Liver (tissue), 3 donors: Measurements from ENCODE around the gene MEX3C.

ENCODE experiments used
- EGR1 ChIP-seq, 2 donors: IDR thresholded peaks; 2 replicates each; pipeline ENCODE4 v1.6.1; 2016 to 2018; ENCODE audit warnings: antibody characterized with exemption in 2 of 2, low read depth in 2 of 2
- GABPA ChIP-seq, 2 donors: IDR thresholded peaks in 1 of 2; conservative IDR thresholded peaks in 1 of 2; 2 replicates each; pipeline ENCODE4 v1.6.1; 2016; ENCODE audit warnings: antibody characterized with exemption in 2 of 2, mild to moderate bottlenecking in 1 of 2, moderate library complexity in 1 of 2
- HNF4A ChIP-seq, 2 donors: conservative IDR thresholded peaks; 2 replicates each; pipeline ENCODE4 v1.6.1; 2016; ENCODE audit warnings: antibody characterized with exemption in 2 of 2, mild to moderate bottlenecking in 2 of 2
- JUND ChIP-seq, 2 donors: IDR thresholded peaks; 2 replicates each; pipeline ENCODE4 v1.6.1; 2016; ENCODE audit warnings: antibody characterized with exemption in 2 of 2
- RAD21 ChIP-seq, 2 donors: IDR thresholded peaks; 2 replicates each; pipeline ENCODE4 v1.6.1; 2016; ENCODE audit warnings: antibody characterized with exemption in 2 of 2, mild to moderate bottlenecking in 2 of 2
- SP1 ChIP-seq: IDR thresholded peaks from 2 replicates; pipeline ENCODE4 v1.6.1; 2018; ENCODE audit warnings: antibody characterized with exemption, mild to moderate bottlenecking
- TAF1 ChIP-seq: conservative IDR thresholded peaks from 2 replicates; pipeline ENCODE4 v1.6.1; 2016; ENCODE audit warnings: antibody characterized with exemption, mild to moderate bottlenecking
- TF ChIP-seq, protein P1 (sequence below): fragments of 150-350 bp; IDR thresholded peaks from 2 replicates; pipeline ENCODE4 v1.5.1; 2017; ENCODE audit warnings: improper control_type of control experiment, low read depth, low read length; ENCODE audit not compliant: missing input control
- TF ChIP-seq, protein P2 (sequence below): IDR thresholded peaks from 2 replicates; pipeline ENCODE4 v1.6.1; 2016; ENCODE audit warnings: antibody characterized with exemption
- TF ChIP-seq, protein P3 (sequence below): IDR thresholded peaks from 2 replicates; pipeline ENCODE4 v1.6.1; 2016; ENCODE audit warnings: antibody characterized with exemption
- TF ChIP-seq, protein P4 (sequence below): IDR thresholded peaks from 2 replicates; pipeline ENCODE4 v1.6.1; 2016; ENCODE audit warnings: antibody characterized with exemption, mild to moderate bottlenecking
- donor health status: healthy.
- donor health status: healthy.

DNA sequence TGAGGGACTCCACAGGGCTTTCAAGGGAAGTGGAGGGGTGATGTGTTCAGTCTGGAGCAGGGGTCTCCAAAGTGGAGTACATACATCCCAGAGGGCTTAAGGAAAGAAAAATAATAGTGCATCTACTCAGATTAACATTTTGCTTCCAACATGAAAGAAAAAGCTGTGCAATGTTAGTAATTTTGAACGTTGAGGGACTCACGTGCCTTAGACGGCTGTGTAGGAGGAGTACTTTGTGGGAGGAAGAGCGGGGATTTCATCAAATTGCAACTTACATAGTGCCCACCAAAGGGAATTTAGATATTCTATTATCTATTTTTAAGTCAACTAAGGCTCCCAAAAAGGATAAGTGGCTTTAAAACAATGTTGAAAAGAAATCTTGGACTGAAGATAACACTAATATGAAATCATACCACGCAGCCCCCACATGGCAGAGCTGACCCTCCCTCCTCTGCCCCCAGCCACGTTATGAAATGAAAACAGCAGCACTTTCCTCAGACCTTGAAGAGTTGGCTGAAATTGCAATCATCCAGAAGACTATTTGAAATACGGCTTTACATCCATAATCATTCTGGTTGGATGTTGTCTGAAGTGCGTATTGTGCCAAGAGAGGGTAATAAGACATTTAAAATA, 42.9 kb downstream of the MEX3C start:
- TF ChIP-seq, protein P1, sequence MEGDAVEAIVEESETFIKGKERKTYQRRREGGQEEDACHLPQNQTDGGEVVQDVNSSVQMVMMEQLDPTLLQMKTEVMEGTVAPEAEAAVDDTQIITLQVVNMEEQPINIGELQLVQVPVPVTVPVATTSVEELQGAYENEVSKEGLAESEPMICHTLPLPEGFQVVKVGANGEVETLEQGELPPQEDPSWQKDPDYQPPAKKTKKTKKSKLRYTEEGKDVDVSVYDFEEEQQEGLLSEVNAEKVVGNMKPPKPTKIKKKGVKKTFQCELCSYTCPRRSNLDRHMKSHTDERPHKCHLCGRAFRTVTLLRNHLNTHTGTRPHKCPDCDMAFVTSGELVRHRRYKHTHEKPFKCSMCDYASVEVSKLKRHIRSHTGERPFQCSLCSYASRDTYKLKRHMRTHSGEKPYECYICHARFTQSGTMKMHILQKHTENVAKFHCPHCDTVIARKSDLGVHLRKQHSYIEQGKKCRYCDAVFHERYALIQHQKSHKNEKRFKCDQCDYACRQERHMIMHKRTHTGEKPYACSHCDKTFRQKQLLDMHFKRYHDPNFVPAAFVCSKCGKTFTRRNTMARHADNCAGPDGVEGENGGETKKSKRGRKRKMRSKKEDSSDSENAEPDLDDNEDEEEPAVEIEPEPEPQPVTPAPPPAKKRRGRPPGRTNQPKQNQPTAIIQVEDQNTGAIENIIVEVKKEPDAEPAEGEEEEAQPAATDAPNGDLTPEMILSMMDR: no peak
- TF ChIP-seq, protein P2, sequence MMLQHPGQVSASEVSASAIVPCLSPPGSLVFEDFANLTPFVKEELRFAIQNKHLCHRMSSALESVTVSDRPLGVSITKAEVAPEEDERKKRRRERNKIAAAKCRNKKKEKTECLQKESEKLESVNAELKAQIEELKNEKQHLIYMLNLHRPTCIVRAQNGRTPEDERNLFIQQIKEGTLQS: no peak
- TF ChIP-seq JUND (IDR thresholded peaks at IDR 0.05): no peak
- no peak for TF ChIP-seq TAF1
- TF ChIP-seq, protein P3, sequence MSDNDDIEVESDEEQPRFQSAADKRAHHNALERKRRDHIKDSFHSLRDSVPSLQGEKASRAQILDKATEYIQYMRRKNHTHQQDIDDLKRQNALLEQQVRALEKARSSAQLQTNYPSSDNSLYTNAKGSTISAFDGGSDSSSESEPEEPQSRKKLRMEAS: no peak
- no peak for TF ChIP-seq EGR1 (IDR thresholded peaks at IDR 0.05; ENCODE audit: low read depth in 2 of 2)
- TF ChIP-seq RAD21 (IDR thresholded peaks at IDR 0.05): no peak
- TF ChIP-seq GABPA (IDR thresholded peaks at IDR 0.05 in 1 of 2, conservative IDR thresholded peaks at IDR 0.05 in 1 of 2): no peak
- no peak for TF ChIP-seq SP1
- TF ChIP-seq, protein P4, sequence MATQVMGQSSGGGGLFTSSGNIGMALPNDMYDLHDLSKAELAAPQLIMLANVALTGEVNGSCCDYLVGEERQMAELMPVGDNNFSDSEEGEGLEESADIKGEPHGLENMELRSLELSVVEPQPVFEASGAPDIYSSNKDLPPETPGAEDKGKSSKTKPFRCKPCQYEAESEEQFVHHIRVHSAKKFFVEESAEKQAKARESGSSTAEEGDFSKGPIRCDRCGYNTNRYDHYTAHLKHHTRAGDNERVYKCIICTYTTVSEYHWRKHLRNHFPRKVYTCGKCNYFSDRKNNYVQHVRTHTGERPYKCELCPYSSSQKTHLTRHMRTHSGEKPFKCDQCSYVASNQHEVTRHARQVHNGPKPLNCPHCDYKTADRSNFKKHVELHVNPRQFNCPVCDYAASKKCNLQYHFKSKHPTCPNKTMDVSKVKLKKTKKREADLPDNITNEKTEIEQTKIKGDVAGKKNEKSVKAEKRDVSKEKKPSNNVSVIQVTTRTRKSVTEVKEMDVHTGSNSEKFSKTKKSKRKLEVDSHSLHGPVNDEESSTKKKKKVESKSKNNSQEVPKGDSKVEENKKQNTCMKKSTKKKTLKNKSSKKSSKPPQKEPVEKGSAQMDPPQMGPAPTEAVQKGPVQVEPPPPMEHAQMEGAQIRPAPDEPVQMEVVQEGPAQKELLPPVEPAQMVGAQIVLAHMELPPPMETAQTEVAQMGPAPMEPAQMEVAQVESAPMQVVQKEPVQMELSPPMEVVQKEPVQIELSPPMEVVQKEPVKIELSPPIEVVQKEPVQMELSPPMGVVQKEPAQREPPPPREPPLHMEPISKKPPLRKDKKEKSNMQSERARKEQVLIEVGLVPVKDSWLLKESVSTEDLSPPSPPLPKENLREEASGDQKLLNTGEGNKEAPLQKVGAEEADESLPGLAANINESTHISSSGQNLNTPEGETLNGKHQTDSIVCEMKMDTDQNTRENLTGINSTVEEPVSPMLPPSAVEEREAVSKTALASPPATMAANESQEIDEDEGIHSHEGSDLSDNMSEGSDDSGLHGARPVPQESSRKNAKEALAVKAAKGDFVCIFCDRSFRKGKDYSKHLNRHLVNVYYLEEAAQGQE: no peak
- no peak for TF ChIP-seq HNF4A (conservative IDR thresholded peaks at IDR 0.05)
